GM19193 (cell line): Measurements from ENCODE around the gene THRB.

ENCODE experiments used
- POLR2A ChIP-seq: IDR thresholded peaks from 4 replicates; pipeline ENCODE4 v1.6.1; 2011; ENCODE audit not compliant: insufficient read depth, insufficient read length; ENCODE audit errors: extremely low read depth

Gene THRB

GRCh38 chr3:24296441-24297205 is 198.0 kb downstream of the THRB start:
- no peak for TF ChIP-seq POLR2A

- no peak for TF ChIP-seq POLR2A
These were observed 200.5 kb downstream of the THRB start for GRCh38 chr3:24294150-24294549.

- TF ChIP-seq POLR2A, result no peak
These were observed 203.0 kb downstream of the THRB start for GRCh38 chr3:24291646-24292045.

- TF ChIP-seq POLR2A, result no peak
These were observed 204.1 kb downstream of the THRB start for GRCh38 chr3:24290596-24290995.

- TF ChIP-seq POLR2A, result no peak
These were observed 206.0 kb downstream of the THRB start for GRCh38 chr3:24288496-24289236.

GRCh38 chr3:24287755-24288450 is 206.7 kb downstream of the THRB start:
- no peak for TF ChIP-seq POLR2A

GRCh38 chr3:24286405-24286804 is 208.2 kb downstream of the THRB start:
- no peak for TF ChIP-seq POLR2A

- TF ChIP-seq POLR2A, result no peak
These were observed 216.1 kb downstream of the THRB start for GRCh38 chr3:24278543-24278942.

GRCh38 chr3:24273491-24273890 is 221.2 kb downstream of the THRB start:
- TF ChIP-seq POLR2A, result no peak

GRCh38 chr3:24272875-24273274 is 221.8 kb downstream of the THRB start:
- no peak for TF ChIP-seq POLR2A

GRCh38 chr3:24272408-24272807 is 222.2 kb downstream of the THRB start:
- TF ChIP-seq POLR2A, result no peak

- TF ChIP-seq POLR2A, result no peak
These were observed 223.4 kb downstream of the THRB start for GRCh38 chr3:24271228-24271627.

GRCh38 chr3:24270744-24271143 is 223.9 kb downstream of the THRB start:
- TF ChIP-seq POLR2A, result no peak

- no peak for TF ChIP-seq POLR2A
These were observed 224.4 kb downstream of the THRB start for GRCh38 chr3:24270204-24270691.

GRCh38 chr3:24264748-24265158 is 229.9 kb downstream of the THRB start:
- TF ChIP-seq POLR2A, result no peak

GRCh38 chr3:24264011-24264410 is 230.6 kb downstream of the THRB start:
- no peak for TF ChIP-seq POLR2A

GRCh38 chr3:24263069-24263668 is 231.5 kb downstream of the THRB start:
- TF ChIP-seq POLR2A, result no peak
